HCT116 (cell line): ENCODE measurements around the gene RELA. TPM values are rescaled to one million over a fixed set of nuclear protein-coding genes. Genes with fewer than 3 reads are reported as not detected.
"Not testable (repeated sequence)": the region's sequence is repeated elsewhere in the genome, so short reads cannot be mapped to it uniquely, and the experiment has no call there.

ENCODE experiments used
- ATAC-seq: fragments of 200-7000 bp; cut with Tn5 transposase; 2 replicates; pipeline ENCODE4 v1.9.1; 2020; ENCODE audit warnings: mild to moderate bottlenecking, moderate library complexity
- BruUV-seq: library from RNA; stranded (reverse); fragments of 400-500 nt; replicated peaks from 2 replicates; lab custom pipeline; 2021; lab: Mats Ljungman, UMichigan
- CTCF ChIA-PET: fragments of 300-600 bp; sonication (Branson Sonifier 250); formaldehyde crosslinking; loops from one replicate; lab custom pipeline; 2021; ENCODE audit warnings: antibody characterized with exemption; lab: Charles Lee
- POLR2A ChIA-PET: fragments of 300-600, 350-600 bp; sonication (Branson Sonifier 250); formaldehyde crosslinking; loops from one replicate; lab custom pipeline; 2021; ENCODE audit warnings: antibody characterized with exemption; lab: Charles Lee
- RAD21 ChIA-PET, 2 experiments: fragments of 300-600 bp; sonication (Branson Sonifier 250); formaldehyde crosslinking; loops; one replicate each; lab custom pipeline; 2023; ENCODE audit warnings: low total read pairs in 2 of 2; ENCODE audit not compliant: uncharacterized antibody in 2 of 2, unreplicated experiment in 2 of 2, low non-redundant PET in 1 of 2; lab: Charles Lee
- DNase-seq: peaks from one replicate; pipeline ENCODE4 v3.0.0-alpha.2; 2010; ENCODE audit warnings: low read depth, low spot score
- H2AFZ ChIP-seq: fragments of 200-600 bp; shearing (Covaris generic), sonication (generic); 2 replicates; pipeline ENCODE4 v1.6.1; 2017; ENCODE audit warnings: low read depth, mixed run types, mixed read lengths, antibody characterized with exemption, low read length; ENCODE audit not compliant: poor library complexity, severe bottlenecking
- H3K27ac ChIP-seq: 2 replicates; pipeline ENCODE4 v1.5.1; 2012; ENCODE audit warnings: low read depth, low read length
- H3K27me3 ChIP-seq: fragments of 200-600 bp; sonication (generic); 2 replicates; pipeline ENCODE4 v1.6.1; 2016; ENCODE audit warnings: mixed run types, low read length, mixed read lengths; ENCODE audit not compliant: insufficient read depth
- H3K36me3 ChIP-seq, 2 experiments: fragments of 200-500 bp in 1 of 2; fragments of 200-600 bp in 1 of 2; sonication (Bioruptor generic) in 1 of 2; sonication (generic) in 1 of 2; 2 replicates each; pipeline versions ENCODE4 v1.5.1 to v1.6.1; 2014 to 2016; ENCODE audit warnings: low read length in 2 of 2, inconsistent platforms in 1 of 2, mixed read lengths in 1 of 2, mixed run types in 1 of 2; ENCODE audit not compliant: insufficient read depth in 2 of 2, control insufficient read depth in 1 of 2
- H3K4me1 ChIP-seq, 2 experiments: fragments of 200-600 bp in 1 of 2; sonication (generic) in 1 of 2; 2 replicates each; pipeline versions ENCODE4 v1.5.1 to v1.6.1; 2012 to 2017; ENCODE audit warnings: low read length in 2 of 2, inconsistent platforms in 1 of 2, mild to moderate bottlenecking in 1 of 2, mixed read lengths in 1 of 2, mixed run types in 1 of 2, moderate library complexity in 1 of 2; ENCODE audit not compliant: insufficient read depth in 2 of 2, control insufficient read depth in 1 of 2
- H3K4me2 ChIP-seq: fragments of 200-600 bp; sonication (generic); 2 replicates; pipeline ENCODE4 v1.6.1; 2017; ENCODE audit warnings: mixed run types, low read length, mixed read lengths
- H3K4me3 ChIP-seq, 2 experiments: fragments of 200-600 bp in 1 of 2; sonication (generic) in 1 of 2; replicated peaks in 1 of 2; 2 replicates each; pipeline ENCODE4 v1.5.1; 2011 to 2016; ENCODE audit warnings: low read length in 2 of 2, control low read depth in 1 of 2, low read depth in 1 of 2, mild to moderate bottlenecking in 1 of 2, mixed read lengths in 1 of 2, mixed run types in 1 of 2
- H3K79me2 ChIP-seq: fragments of 200-600 bp; sonication (generic); 2 replicates; pipeline ENCODE4 v1.6.1; 2017; ENCODE audit warnings: mild to moderate bottlenecking, mixed run types, low read length, moderate library complexity, mixed read lengths; ENCODE audit not compliant: insufficient read depth
- H3K9ac ChIP-seq: fragments of 200-600 bp; sonication (generic); 2 replicates; pipeline ENCODE4 v1.6.1; 2016; ENCODE audit warnings: low read length, mixed read lengths
- H3K9me2 ChIP-seq: fragments of 200-600 bp; sonication (generic), shearing (Covaris generic); 2 replicates; pipeline ENCODE4 v1.6.1; 2017; ENCODE audit warnings: mixed run types, mild to moderate bottlenecking, moderate library complexity; ENCODE audit not compliant: insufficient read depth
- H3K9me3 ChIP-seq, 2 experiments: fragments of 200-500 bp in 1 of 2; fragments of 200-600 bp in 1 of 2; sonication (Bioruptor generic) in 1 of 2; sonication (generic) in 1 of 2; 2 replicates each; pipeline ENCODE4 v1.6.1; 2014 to 2017; ENCODE audit warnings: low read length in 2 of 2, mixed read lengths in 2 of 2, inconsistent platforms in 1 of 2, low read depth in 1 of 2, mild to moderate bottlenecking in 1 of 2, mixed run types in 1 of 2, moderate library complexity in 1 of 2; ENCODE audit not compliant: control insufficient read depth in 1 of 2, insufficient read depth in 1 of 2
- H4K20me1 ChIP-seq: fragments of 200-600 bp; sonication (generic), shearing (Covaris generic); 2 replicates; pipeline ENCODE4 v1.6.1; 2017; ENCODE audit warnings: mixed run types, mild to moderate bottlenecking, moderate library complexity; ENCODE audit not compliant: insufficient read depth
- CEBPB ChIP-seq: IDR thresholded peaks from 2 replicates; pipeline ENCODE4 v1.6.1; 2012; ENCODE audit warnings: low read depth
- CTCF ChIP-seq, 3 experiments: fragments of 200-600 bp in 1 of 3; sonication (generic) in 1 of 3; IDR thresholded peaks in 2 of 3; conservative IDR thresholded peaks in 1 of 3; 2 replicates each; pipeline ENCODE4 v1.5.1; 2012 to 2017; ENCODE audit warnings: low read depth in 2 of 3, low read length in 2 of 3, antibody characterized with exemption in 1 of 3, borderline replicate concordance in 1 of 3, control low read depth in 1 of 3, mild to moderate bottlenecking in 1 of 3, mixed read lengths in 1 of 3, mixed run types in 1 of 3, moderate library complexity in 1 of 3; ENCODE audit not compliant: insufficient read depth in 1 of 3
- RAD21 ChIP-seq: IDR thresholded peaks from 2 replicates; pipeline ENCODE4 v1.6.1; 2012; ENCODE audit warnings: low read depth, mild to moderate bottlenecking
- SIN3A ChIP-seq: IDR thresholded peaks from 2 replicates; pipeline ENCODE4 v1.6.1; 2012; ENCODE audit warnings: low read depth
- TCF7L2 ChIP-seq: IDR thresholded peaks from 2 replicates; pipeline ENCODE4 v1.7.0; 2011; ENCODE audit warnings: borderline replicate concordance, inconsistent platforms; ENCODE audit not compliant: insufficient read depth, insufficient read length; ENCODE audit errors: extremely low read depth
- ZFX ChIP-seq: fragments of 450-650 bp; IDR thresholded peaks from 2 replicates; pipeline ENCODE4 v1.6.1; 2017
- intact Hi-C: fragments of 100-400 bp; cut with micrococcal nuclease; formaldehyde crosslinking; loops from 2 replicates; pipeline ENCODE4 v1.10.0; 2022
- total RNA-seq: library from RNA; stranded (reverse); gene quantifications from one replicate; pipeline ENCODE4 v1.2.1, GENCODE V29; 2021; ENCODE audit not compliant: unreplicated experiment

Gene RELA
- total RNA-seq, 1 experiment from 2014 or later: 78.5 TPM

- RAD21 ChIA-PET, POLR2A ChIA-PET, H3K9me3 ChIP-seq, H3K27me3 ChIP-seq, H3K9ac ChIP-seq, H3K4me3 ChIP-seq, H3K9me2 ChIP-seq, H3K79me2 ChIP-seq, H4K20me1 ChIP-seq, H3K36me3 ChIP-seq, H2AFZ ChIP-seq, BruUV-seq, H3K27ac ChIP-seq: not testable (repeated sequence)
- CTCF ChIA-PET: interaction anchor here (0.7 to 2.0 kb wide), 5 partner anchors 14 to 282 kb away, joined by 3 to 9 read pairs (median 4); partner anchors contain the start of genes FIBP, RELA and RNASEH2C
- DNase-seq (peak; percentile 22), ATAC-seq (peak; percentile 56)
- peaks cover 7 to 19% of the 10 kb centered on the region in 2 experiments; a peak in 3 of 4 replicates for H3K4me1 ChIP-seq
- H3K4me2 ChIP-seq: peak overlapping the region; percentile 23; the same call in 1 of the 2 replicates
- intact Hi-C loops: loop anchor here (1.0 kb wide), 1 partner anchor 283 kb away; no protein-coding TSS in a partner anchor
- TF ChIP-seq CTCF (IDR thresholded peaks at IDR 0.05 in 2 of 3, conservative IDR thresholded peaks at IDR 0.05 in 1 of 3; ENCODE audit: borderline replicate concordance in 1 of 3, insufficient read depth in 1 of 3, low read depth in 2 of 3, low read length in 2 of 3) (peak; percentile 40 to 73 (median 46); a peak in 5 of 6 replicates), RAD21 (peak; percentile 61)
These were observed 43.6 kb upstream of the RELA start for GRCh38 chr11:65706303-65706763.

GRCh38 chr11:65703846-65704245 lies 41.1 kb upstream of the RELA start:
- POLR2A ChIA-PET: no interaction called here
- no peak overlapping the region for H3K9ac ChIP-seq
- intact Hi-C loops: no loop called here
- ATAC-seq (no peak), DNase-seq (no peak)
- no peak overlapping the region for H3K4me3 ChIP-seq
- H3K4me2 ChIP-seq: no peak overlapping the region
- no peaks in the 10 kb centered on the region for H3K79me2 ChIP-seq
- H3K9me2 ChIP-seq: no peaks in the 10 kb centered on the region
- H3K27ac ChIP-seq: no peak overlapping the region
- H3K27me3 ChIP-seq: no peaks in the 10 kb centered on the region
- no peaks in the 10 kb centered on the region for H3K4me1 ChIP-seq
- no peaks in the 10 kb centered on the region for H3K36me3 ChIP-seq
- BruUV-seq: no TSS peak
- CTCF ChIA-PET: interaction anchor here (0.7 kb wide), 1 partner anchor 37 kb away, joined by 3 read pairs; no protein-coding TSS in a partner anchor
- no peaks in the 10 kb centered on the region for H3K9me3 ChIP-seq
- no peak overlapping the region for H2AFZ ChIP-seq
- TF ChIP-seq CEBPB: no peak
- no peak for TF ChIP-seq CTCF (IDR thresholded peaks at IDR 0.05 in 2 of 3, conservative IDR thresholded peaks at IDR 0.05 in 1 of 3; ENCODE audit: borderline replicate concordance in 1 of 3, insufficient read depth in 1 of 3, low read depth in 2 of 3, low read length in 2 of 3)
- TF ChIP-seq TCF7L2: no peak
- no peak for TF ChIP-seq ZFX
- no peak for TF ChIP-seq SIN3A
- H4K20me1 ChIP-seq: no peaks in the 10 kb centered on the region
- RAD21 ChIA-PET: no interaction called here
